Pancreas (tissue), 10 donors: ENCODE results near the gene ADAR. TPM values are rescaled to one million over a fixed set of nuclear protein-coding genes. Genes with fewer than 3 reads are reported as not detected.

Source experiments
- ATAC-seq, 4 donors: fragments of 200-7000 bp; cut with Tn5 transposase; one replicate each; pipeline versions ENCODE4 v1.8.0 to v1.9.1; 2020; ENCODE audit warnings: mild to moderate bottlenecking in 4 of 4, moderate library complexity in 4 of 4
- DNase-seq, 6 donors: peaks; one replicate each; pipeline ENCODE4 v3.0.0-alpha.2; 2020
- FAIRE-seq: peaks from 2 replicates; lab custom pipeline; 2012; peaks lifted over from hg19 to GRCh38; lab: Jason Lieb, UNC
- H3K27ac ChIP-seq, 4 donors: fragments of 200-600 bp; sonication (generic); 1 replicate in 3 of 4; 2 replicates in 1 of 4; pipeline versions ENCODE4 v1.5.0 to v1.8.0; 2020
- H3K27me3 ChIP-seq, 4 donors: fragments of 200-600 bp; one replicate each; pipeline ENCODE4 v1.8.0; 2021
- H3K36me3 ChIP-seq, 3 donors: fragments of 200-600 bp; sonication (generic) in 1 of 3; one replicate each; pipeline versions ENCODE4 v1.5.0 to v1.8.0; 2020 to 2021
- H3K4me1 ChIP-seq, 3 donors: fragments of 200-600 bp; one replicate each; pipeline ENCODE4 v1.8.0; 2021
- H3K4me3 ChIP-seq, 4 donors: fragments of 200-600 bp; sonication (generic) in 2 of 4; one replicate each; pipeline versions ENCODE4 v1.5.0 to v1.8.0; 2020 to 2021
- H3K9me3 ChIP-seq, 4 donors: fragments of 200-600 bp; one replicate each; pipeline ENCODE4 v1.8.0; 2021
- CTCF ChIP-seq, 4 donors: fragments of 200-600 bp; sonication (generic) in 3 of 4; IDR thresholded peaks; one replicate each; pipeline versions ENCODE4 v1.5.0 to v1.8.0; 2021; ENCODE audit warnings: antibody characterized with exemption in 4 of 4
- WGBS, 2 donors: extraction: QIAGEN DNeasy Blood & Tissue Kit; methylation state at CpG; one replicate each; pipeline ENCODE4 v1.1.7; 2013; 5-methylcytosine and 5-hydroxymethylcytosine counted together
- intact Hi-C, 3 donors: fragments of 100-400 bp; cut with DNase I; formaldehyde crosslinking; loops; one replicate each; pipeline versions ENCODE4 v1.11.1 to v1.14.2; 2022
- polyA plus RNA-seq, 2 donors: library from polyadenylated mRNA; stranded (reverse); fragments of 200-250 nt; gene quantifications; one replicate each; pipeline ENCODE4 v1.2.3, GENCODE V29; 2013
- total RNA-seq, 6 donors: library from RNA; stranded (reverse); fragmentation: NEBNext Ultra II Directional in 4 of 6; extraction: Animal tissue kit (Norgen Biotek cat#: 25700) in 4 of 6; gene quantifications; one replicate each; pipeline versions ENCODE4 v1.2.1 to v1.2.4, GENCODE V29; 2021 to 2023
- donor health status: healthy with polysubstance abuse.
- donor health status: DM: no; HTN: no; CAD: no; lungs with moderate emphysema.
- donor health status: DM: no; HTN: no; CAD: no.
- donor health status: control.
- donor health status: control.
- donor health status: Bipolar disorder and iron deficiency.
- donor health status: DM: yes; HTN: yes; CAD: no.
- donor health status: DM: no; HTN: no; CAD: no.
- donor health status: DM: no; HTN: no; CAD: no.
- donor health status: DM: yes; HTN: yes; CAD: no.

Gene ADAR
- total and polyA plus RNA-seq, 8 donors, result 19.4 to 94.2 (median 47.3) TPM

DNA sequence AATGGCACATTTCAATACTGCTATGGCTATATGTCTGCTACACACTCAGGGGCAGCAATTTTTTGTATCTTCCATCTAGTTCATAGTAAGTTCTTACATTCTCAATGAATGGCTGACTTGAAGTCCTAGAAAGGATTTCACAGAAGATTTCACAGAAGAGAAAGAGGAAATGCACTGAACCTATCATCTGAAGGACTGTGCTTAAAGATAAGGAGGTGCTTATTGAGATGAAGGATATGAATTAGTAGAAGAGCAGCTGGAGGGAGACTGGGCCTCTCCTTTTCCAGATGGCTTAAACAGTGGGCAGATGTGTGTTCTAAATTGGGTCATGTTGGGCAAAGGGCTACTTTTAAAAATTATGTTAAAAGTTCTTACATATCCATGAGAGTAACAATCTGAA lies 14.6 kb downstream of the ADAR start:
- DNase-seq, result no peak
- intact Hi-C loops, result no loop called here
- Histone ChIP-seq H3K27ac (no peak overlapping the region), H3K4me1 (no peaks in the 10 kb centered on the region), H3K4me3 (no peak overlapping the region), H3K27me3 (no peaks in the 10 kb centered on the region), H3K36me3 (peaks cover 5 to 73% (median 73%) of the 10 kb centered on the region in 3 donors), H3K9me3 (no peaks in the 10 kb centered on the region)
- ATAC-seq, result no peak
- no peak for FAIRE-seq
- no peak for TF ChIP-seq CTCF (IDR thresholded peaks at IDR 0.05)

DNA sequence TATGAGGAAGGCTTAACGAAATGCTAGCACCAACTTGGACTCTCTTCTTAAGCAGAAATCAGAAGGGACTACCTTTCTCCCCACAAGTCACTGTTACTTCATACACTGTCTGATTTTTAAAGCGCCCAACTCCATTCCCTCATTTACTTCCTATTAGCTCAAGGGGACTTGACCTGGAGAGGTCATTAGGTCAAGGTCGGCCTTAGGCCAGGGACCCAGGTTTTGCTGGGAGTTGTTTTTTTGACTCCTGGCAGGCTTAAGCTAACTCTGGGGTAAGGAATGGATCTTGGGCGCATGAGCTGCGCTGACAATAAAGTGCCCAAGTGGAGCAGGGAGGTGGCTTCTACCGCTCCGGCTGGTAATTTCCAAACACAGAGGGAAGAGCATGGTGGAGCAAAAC lies 16.8 kb downstream of the ADAR start:
- 93 to 98% methylated on average over 7 of the region's 7 CpGs for WGBS, 2 donors
- no peak for TF ChIP-seq CTCF (IDR thresholded peaks at IDR 0.05)
- Histone ChIP-seq H3K27ac (no peak overlapping the region), H3K27me3 (no peaks in the 10 kb centered on the region), H3K36me3 (peaks cover 10 to 74% (median 73%) of the 10 kb centered on the region in 3 donors), H3K4me1 (no peaks in the 10 kb centered on the region), H3K9me3 (no peaks in the 10 kb centered on the region), H3K4me3 (no peak overlapping the region)
- FAIRE-seq (no peak), ATAC-seq (no peak), DNase-seq (no peak)
- intact Hi-C loops, result no loop called here

DNA sequence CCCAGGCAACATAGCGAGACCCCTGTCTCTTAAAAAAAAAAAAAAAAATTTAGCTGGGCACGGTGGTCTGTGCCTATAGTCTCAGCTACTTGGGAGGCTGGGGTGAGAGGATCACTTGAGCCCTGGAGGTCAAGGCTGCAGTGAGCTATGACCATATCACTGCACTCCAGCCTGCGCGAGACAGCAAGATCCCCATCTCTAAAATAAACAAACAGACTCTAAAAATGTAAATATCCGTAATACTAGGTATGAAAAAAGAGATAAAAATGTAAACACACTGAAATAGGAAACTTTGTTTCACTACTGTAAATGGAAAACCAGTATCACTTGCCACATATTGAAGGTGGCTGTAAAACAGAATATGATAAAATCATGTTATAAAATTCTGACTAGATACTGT lies 17.2 kb downstream of the ADAR start:
- H3K4me1 ChIP-seq, result no peaks in the 10 kb centered on the region
- no peak for FAIRE-seq

GRCh38 chr1:154589780-154590179 lies 18.2 kb downstream of the ADAR start:
- Histone ChIP-seq H3K4me3 (no peak overlapping the region), H3K27me3 (no peaks in the 10 kb centered on the region), H3K27ac (no peak overlapping the region), H3K9me3 (no peaks in the 10 kb centered on the region), H3K36me3 (peaks cover 10 to 79% (median 73%) of the 10 kb centered on the region in 3 donors), H3K4me1 (no peaks in the 10 kb centered on the region)
- intact Hi-C loops, result no loop called here
- WGBS, 2 donors, result 79 to 80% methylated on average over 10 of the region's 10 CpGs
- ATAC-seq (no peak), FAIRE-seq (no peak), DNase-seq (no peak)
- no peak for TF ChIP-seq CTCF (IDR thresholded peaks at IDR 0.05)

More for the DNA sequence above, 17.2 kb downstream of the ADAR start:
- 49 to 59% methylated on average over 5 of the region's 5 CpGs for WGBS, 2 donors
- no peak for ATAC-seq
- Histone ChIP-seq H3K9me3 (no peaks in the 10 kb centered on the region), H3K4me3 (no peak overlapping the region), H3K27ac (no peak overlapping the region), H3K36me3 (peaks cover 10 to 74% (median 72%) of the 10 kb centered on the region in 3 donors), H3K27me3 (no peaks in the 10 kb centered on the region)
- intact Hi-C loops, result no loop called here
- no peak for DNase-seq
- no peak for TF ChIP-seq CTCF (IDR thresholded peaks at IDR 0.05)

GRCh38 chr1:154586641-154587040 lies 21.3 kb downstream of the ADAR start:
- intact Hi-C loops, result no loop called here
- no peak for ATAC-seq
- H3K27me3 ChIP-seq, result no peaks in the 10 kb centered on the region
- 95 to 96% methylated on average over 6 of the region's 6 CpGs for WGBS, 2 donors
- peaks cover 13 to 94% (median 83%) of the 10 kb centered on the region in 3 donors for H3K36me3 ChIP-seq
- DNase-seq, result no peak
- no peaks in the 10 kb centered on the region for H3K4me1 ChIP-seq
- no peak overlapping the region for H3K4me3 ChIP-seq
- no peak for TF ChIP-seq CTCF (IDR thresholded peaks at IDR 0.05)
- no peak for FAIRE-seq
- no peak overlapping the region for H3K27ac ChIP-seq
- H3K9me3 ChIP-seq, result no peaks in the 10 kb centered on the region
